ENCODE measurements around the gene NOTCH3. TPM values are rescaled to one million over a fixed set of nuclear protein-coding genes. Genes with fewer than 3 reads are reported as not detected.

Gene NOTCH3
- total RNA-seq, 5 donors from 2014 or later (not counting 1 experiment from before 2014, with no cell fraction given) = 0.16 to 0.85 (median 0.48) TPM; not detected in 1

- Histone ChIP-seq H3K27ac (ENCODE audit: low read length) (no peak overlapping the region), H3K36me3 (ENCODE audit: control insufficient read depth in 2 of 2, extremely low read depth in 1 of 2, insufficient read depth in 1 of 2, low read length in 1 of 2) (no peaks in the 10 kb centered on the region), H3K4me3 (ENCODE audit: control insufficient read depth in 1 of 2, extremely low read depth in 1 of 2, low read length in 1 of 2) (no peak overlapping the region), H3K9me3 (no peaks in the 10 kb centered on the region), H3K4me1 (ENCODE audit: control insufficient read depth in 1 of 2, extremely low read depth in 1 of 2, insufficient read depth in 2 of 2, low read length in 2 of 2) (no peaks in the 10 kb centered on the region), H3K27me3 (replicated peaks in 1 of 2; ENCODE audit: control insufficient read depth in 2 of 2, extremely low read depth in 1 of 2, insufficient read depth in 2 of 2, low read length in 1 of 2) (peaks cover 0 to 17% of the 10 kb centered on the region in 2 experiments)
- Mint-ChIP-seq H3K4me3 (no peak overlapping the region), H3K36me3 (no peaks in the 10 kb centered on the region), H3K27ac (no peak overlapping the region), H3K4me1 (no peaks in the 10 kb centered on the region), H3K27me3 (peaks cover 5 to 6% of the 10 kb centered on the region in 2 donors), H3K9me3 (no peaks in the 10 kb centered on the region)
- POLR2A ChIA-PET = no interaction called here
- DNase-seq (no peak), ATAC-seq (replicated peaks in 1 of 4) (no peak)
- WGBS (ENCODE audit: insufficient coverage) = no CpG with 5 or more reads among the region's 4 CpGs
- CTCF ChIA-PET = no interaction called here
Measured at GRCh38 chr19:15184776-15185175, 16.0 kb downstream of the NOTCH3 start.

DNA sequence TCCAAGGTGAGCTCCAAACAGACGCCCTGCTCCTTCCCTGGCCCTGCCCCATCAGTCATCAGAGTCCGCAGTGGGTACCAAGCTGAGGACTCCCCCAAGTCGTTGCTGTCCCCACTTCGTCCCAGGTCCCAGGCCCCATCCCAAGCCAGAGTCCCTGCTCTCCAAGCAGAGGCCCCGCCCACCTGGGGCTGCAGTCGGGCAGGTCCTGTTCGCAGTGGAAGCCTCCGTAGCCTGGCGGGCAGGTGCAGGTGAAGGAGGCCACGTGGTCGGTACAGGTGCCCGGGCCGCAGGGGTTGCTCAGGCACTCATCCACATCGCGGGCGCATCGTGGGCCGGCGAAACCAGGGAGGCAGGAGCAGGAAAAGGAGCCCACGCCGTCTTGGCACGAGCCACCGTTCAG is 19.4 kb downstream of the NOTCH3 start:
- H3K27ac Mint-ChIP-seq = no peak overlapping the region
- no peak overlapping the region for H3K27ac ChIP-seq (ENCODE audit: low read length)
- H3K4me1 Mint-ChIP-seq = peaks cover 4 to 6% (median 5%) of the 10 kb centered on the region in 3 donors
- H3K4me1 ChIP-seq (ENCODE audit: control insufficient read depth in 1 of 2, extremely low read depth in 1 of 2, insufficient read depth in 2 of 2, low read length in 2 of 2) = peaks cover 0 to 10% of the 10 kb centered on the region in 2 experiments
- CTCF ChIA-PET = no interaction called here
- ATAC-seq (replicated peaks in 1 of 4) = no peak
- H3K27me3 Mint-ChIP-seq = peaks cover 13% of the 10 kb centered on the region in 2 donors
- no peaks in the 10 kb centered on the region for H3K9me3 Mint-ChIP-seq
- H3K4me3 ChIP-seq (ENCODE audit: control insufficient read depth in 1 of 2, extremely low read depth in 1 of 2, low read length in 1 of 2) = no peak overlapping the region
- no peaks in the 10 kb centered on the region for H3K36me3 Mint-ChIP-seq
- no peaks in the 10 kb centered on the region for H3K36me3 ChIP-seq (ENCODE audit: control insufficient read depth in 2 of 2, extremely low read depth in 1 of 2, insufficient read depth in 1 of 2, low read length in 1 of 2)
- no peak for DNase-seq
- POLR2A ChIA-PET = interaction anchor here in 1 of 2 donors (0.6 kb wide), 1 partner anchor 141 kb away, joined by 3 read pairs; no protein-coding TSS in a partner anchor
- H3K4me3 Mint-ChIP-seq = no peak overlapping the region
- H3K27me3 ChIP-seq (replicated peaks in 1 of 2; ENCODE audit: control insufficient read depth in 2 of 2, extremely low read depth in 1 of 2, insufficient read depth in 2 of 2, low read length in 1 of 2) = peaks cover 0 to 25% of the 10 kb centered on the region in 2 experiments
- no peaks in the 10 kb centered on the region for H3K9me3 ChIP-seq
- 93% methylated on average over 22 of the region's 23 CpGs for WGBS (ENCODE audit: insufficient coverage)

DNA sequence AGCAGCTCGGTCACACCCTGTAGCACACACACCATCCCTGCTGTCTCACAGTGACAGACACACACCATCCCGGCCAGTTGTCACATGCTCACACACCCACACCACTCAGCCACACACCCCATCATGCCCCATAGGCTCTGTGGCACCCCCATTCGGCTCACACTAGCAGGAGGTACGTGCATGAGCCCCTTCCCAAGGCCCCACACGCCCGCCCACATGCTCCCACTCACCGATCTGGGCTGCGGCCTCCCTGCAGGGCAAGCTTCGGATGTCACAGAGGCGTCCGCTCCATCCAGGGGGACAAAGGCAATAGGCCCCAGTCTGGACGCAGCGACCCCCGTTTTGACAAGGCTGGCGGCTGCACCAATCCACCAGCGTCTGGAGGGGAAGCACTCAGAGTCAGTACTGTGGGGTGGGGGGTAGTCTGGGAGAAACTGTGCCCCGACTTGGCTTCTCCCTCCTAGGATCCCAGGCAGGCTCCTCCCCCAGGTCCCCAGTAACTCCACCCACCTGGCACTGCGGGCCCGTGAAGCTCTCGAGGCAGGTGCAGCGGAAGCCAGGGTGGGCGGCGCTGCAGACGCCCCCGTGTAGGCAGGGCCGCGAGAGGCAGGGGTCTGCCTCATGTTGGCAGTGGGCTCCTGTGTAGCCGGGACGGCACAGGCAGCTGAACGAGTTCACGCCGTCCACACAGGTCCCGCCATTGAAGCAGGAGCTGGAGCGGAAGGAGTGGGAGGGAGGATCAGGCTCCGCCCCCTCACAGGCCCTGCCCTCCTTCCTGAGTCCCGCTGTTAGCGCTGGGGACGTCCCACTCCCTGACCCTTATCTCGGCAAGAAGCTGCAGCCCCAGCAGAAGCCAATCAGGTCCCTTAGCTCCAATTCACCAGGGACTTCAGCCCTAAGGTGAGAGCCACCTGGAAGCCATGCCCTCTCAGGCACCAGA is 20.1 kb downstream of the NOTCH3 start:
- Mint-ChIP-seq H3K36me3 (no peaks in the 10 kb centered on the region), H3K27ac (no peak overlapping the region), H3K27me3 (peaks cover 15 to 16% of the 10 kb centered on the region in 2 donors), H3K9me3 (no peaks in the 10 kb centered on the region), H3K4me1 (peaks cover 4 to 6% (median 5%) of the 10 kb centered on the region in 3 donors), H3K4me3 (no peak overlapping the region)
- no peak overlapping the region for H3K27ac ChIP-seq (ENCODE audit: low read length)
- CTCF ChIA-PET = no interaction called here
- POLR2A ChIA-PET = interaction anchor here in 1 of 2 donors (0.5 to 0.6 kb wide), 2 partner anchors 140 to 367 kb away, joined by 3 to 4 read pairs; no protein-coding TSS in a partner anchor
- DNase-seq (no peak), ATAC-seq (replicated peaks in 1 of 4) (no peak)
- peaks cover 0 to 10% of the 10 kb centered on the region in 2 experiments for H3K4me1 ChIP-seq (ENCODE audit: control insufficient read depth in 1 of 2, extremely low read depth in 1 of 2, insufficient read depth in 2 of 2, low read length in 2 of 2)
- H3K4me3 ChIP-seq (ENCODE audit: control insufficient read depth in 1 of 2, extremely low read depth in 1 of 2, low read length in 1 of 2) = no peak overlapping the region
- H3K27me3 ChIP-seq (replicated peaks in 1 of 2; ENCODE audit: control insufficient read depth in 2 of 2, extremely low read depth in 1 of 2, insufficient read depth in 2 of 2, low read length in 1 of 2) = peaks cover 0 to 29% of the 10 kb centered on the region in 2 experiments
- WGBS (ENCODE audit: insufficient coverage) = 90% methylated on average over 33 of the region's 39 CpGs
- H3K36me3 ChIP-seq (ENCODE audit: control insufficient read depth in 2 of 2, extremely low read depth in 1 of 2, insufficient read depth in 1 of 2, low read length in 1 of 2) = no peaks in the 10 kb centered on the region
- no peaks in the 10 kb centered on the region for H3K9me3 ChIP-seq

DNA sequence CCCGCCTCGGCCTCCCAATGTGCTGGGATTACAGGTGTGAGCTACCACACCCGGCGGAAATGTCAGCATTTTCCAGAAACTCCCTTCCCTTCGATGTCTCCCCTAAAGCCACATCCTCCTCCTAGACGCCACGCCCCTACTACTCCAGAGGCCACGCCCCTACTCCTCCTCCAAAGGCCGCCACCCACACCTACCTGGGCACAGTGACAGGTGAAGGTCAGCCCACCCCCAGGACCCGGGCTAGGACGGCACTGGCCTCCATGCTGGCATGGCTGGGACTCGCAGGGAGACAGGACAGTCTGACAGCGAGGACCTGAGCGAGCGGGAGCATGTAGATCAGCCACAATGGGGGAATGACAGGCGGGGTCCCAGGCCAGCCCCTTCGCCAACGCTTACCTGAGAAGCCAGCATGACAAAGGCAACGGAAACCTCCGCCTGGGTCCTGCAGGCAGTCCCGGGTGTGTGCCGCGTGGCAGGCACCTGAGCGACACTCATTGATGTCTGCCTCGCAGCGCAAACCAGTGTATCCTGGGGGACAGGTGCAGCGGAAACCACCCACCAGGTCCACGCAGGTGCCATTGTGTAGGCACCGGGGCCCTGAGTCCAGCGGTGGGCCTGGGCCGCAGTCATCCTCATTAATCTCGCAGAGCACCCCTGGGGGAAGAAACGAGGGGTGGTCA is 22.0 kb downstream of the NOTCH3 start:
- 89% methylated on average over 30 of the region's 33 CpGs for WGBS (ENCODE audit: insufficient coverage)
- DNase-seq (no peak), ATAC-seq (replicated peaks in 1 of 4) (no peak)
- H3K27ac Mint-ChIP-seq = no peak overlapping the region
- H3K9me3 Mint-ChIP-seq = no peaks in the 10 kb centered on the region
- Histone ChIP-seq H3K4me1 (ENCODE audit: control insufficient read depth in 1 of 2, extremely low read depth in 1 of 2, insufficient read depth in 2 of 2, low read length in 2 of 2) (peaks cover 0 to 10% of the 10 kb centered on the region in 2 experiments), H3K36me3 (ENCODE audit: control insufficient read depth in 2 of 2, extremely low read depth in 1 of 2, insufficient read depth in 1 of 2, low read length in 1 of 2) (no peaks in the 10 kb centered on the region), H3K27ac (ENCODE audit: low read length) (no peak overlapping the region), H3K27me3 (replicated peaks in 1 of 2; ENCODE audit: control insufficient read depth in 2 of 2, extremely low read depth in 1 of 2, insufficient read depth in 2 of 2, low read length in 1 of 2) (peaks cover 0 to 37% of the 10 kb centered on the region in 2 experiments), H3K9me3 (no peaks in the 10 kb centered on the region), H3K4me3 (ENCODE audit: control insufficient read depth in 1 of 2, extremely low read depth in 1 of 2, low read length in 1 of 2) (no peak overlapping the region)
- H3K4me3 Mint-ChIP-seq = peak overlapping the region in 1 of 3 donors; percentile 48
- POLR2A ChIA-PET = no interaction called here
- CTCF ChIA-PET = no interaction called here
- peaks cover 4 to 6% (median 5%) of the 10 kb centered on the region in 3 donors for H3K4me1 Mint-ChIP-seq
- no peaks in the 10 kb centered on the region for H3K36me3 Mint-ChIP-seq
- peaks cover 19 to 21% of the 10 kb centered on the region in 2 donors for H3K27me3 Mint-ChIP-seq

- Mint-ChIP-seq H3K27ac (no peak overlapping the region), H3K27me3 (peaks cover 19 to 21% of the 10 kb centered on the region in 2 donors), H3K36me3 (no peaks in the 10 kb centered on the region), H3K4me1 (peaks cover 4 to 6% (median 5%) of the 10 kb centered on the region in 3 donors), H3K9me3 (no peaks in the 10 kb centered on the region), H3K4me3 (peak overlapping the region; percentile 7 to 69 (median 53))
- H3K4me1 ChIP-seq (ENCODE audit: control insufficient read depth in 1 of 2, extremely low read depth in 1 of 2, insufficient read depth in 2 of 2, low read length in 2 of 2) = peaks cover 0 to 10% of the 10 kb centered on the region in 2 experiments
- WGBS (ENCODE audit: insufficient coverage) = 14% methylated on average over 89 of the region's 92 CpGs
- CTCF ChIA-PET = interaction anchor here (0.6 to 0.9 kb wide), 2 partner anchors 9 to 31 kb away, joined by 3 to 4 read pairs; no protein-coding TSS in a partner anchor
- peaks cover 0 to 39% of the 10 kb centered on the region in 2 experiments for H3K27me3 ChIP-seq (replicated peaks in 1 of 2; ENCODE audit: control insufficient read depth in 2 of 2, extremely low read depth in 1 of 2, insufficient read depth in 2 of 2, low read length in 1 of 2)
- no peaks in the 10 kb centered on the region for H3K36me3 ChIP-seq (ENCODE audit: control insufficient read depth in 2 of 2, extremely low read depth in 1 of 2, insufficient read depth in 1 of 2, low read length in 1 of 2)
- no peaks in the 10 kb centered on the region for H3K9me3 ChIP-seq
- peak overlapping the region in 1 of 2 donors; percentile 32 for H3K4me3 ChIP-seq (ENCODE audit: control insufficient read depth in 1 of 2, extremely low read depth in 1 of 2, low read length in 1 of 2)
- no peak overlapping the region for H3K27ac ChIP-seq (ENCODE audit: low read length)
- POLR2A ChIA-PET = interaction anchor here in 1 of 2 donors (0.7 kb wide), 1 partner anchor 10 kb away, joined by 9 read pairs; no protein-coding TSS in a partner anchor
- ATAC-seq (replicated peaks in 1 of 4) = peak; percentile 96 to 98 (median 96)
- peak; percentile 60 to 92 (median 76) for DNase-seq
Measured at GRCh38 chr19:15177269-15178116, 23.3 kb downstream of the NOTCH3 start.
